Endothelial cell of umbilical vein (primary cell): Measurements from ENCODE around the gene TRPV6.

ENCODE experiments used
- CTCF ChIP-seq, 2 donors: IDR thresholded peaks; 1 replicate in 1 of 2; 2 replicates in 1 of 2; pipeline ENCODE4 v1.5.1; 2011; ENCODE audit warnings: low read length in 2 of 2, mild to moderate bottlenecking in 2 of 2, moderate library complexity in 2 of 2, control low read depth in 1 of 2, inconsistent platforms in 1 of 2, low read depth in 1 of 2; ENCODE audit not compliant: insufficient read depth in 1 of 2; ENCODE audit errors: extremely low read depth in 1 of 2
- EZH2 ChIP-seq: IDR thresholded peaks from 2 replicates; pipeline ENCODE4 v1.6.1; 2012; ENCODE audit warnings: borderline replicate concordance, low read depth, mild to moderate bottlenecking, moderate library complexity, low read length, inconsistent platforms; ENCODE audit not compliant: severe bottlenecking
- JUN ChIP-seq: IDR thresholded peaks from 2 replicates; pipeline ENCODE4 v1.6.1; 2011; ENCODE audit warnings: borderline replicate concordance, low read depth; ENCODE audit not compliant: insufficient read length, insufficient read depth
- MAX ChIP-seq: IDR thresholded peaks from 2 replicates; pipeline ENCODE4 v1.6.1; 2011; ENCODE audit not compliant: insufficient read depth, insufficient read length
- MYC ChIP-seq: IDR thresholded peaks from one replicate; pipeline ENCODE4 v1.6.1; 2011; ENCODE audit warnings: mild to moderate bottlenecking, low read depth, low read length
- POLR2A ChIP-seq: IDR thresholded peaks from 2 replicates; pipeline ENCODE4 v1.6.1; 2012; ENCODE audit warnings: low read depth, mild to moderate bottlenecking, control low read depth, low read length
- POLR2AphosphoS5 ChIP-seq: IDR thresholded peaks from 2 replicates; pipeline ENCODE4 v1.6.1; 2012; ENCODE audit warnings: low read depth, mild to moderate bottlenecking, control low read depth, low read length, moderate library complexity; ENCODE audit not compliant: insufficient read depth

- TF ChIP-seq CTCF (IDR thresholded peaks at IDR 0.05; ENCODE audit: extremely low read depth in 1 of 2, insufficient read depth in 1 of 2, low read depth in 1 of 2, low read length in 2 of 2) (no peak), MAX (no peak), POLR2A (no peak), POLR2AphosphoS5 (no peak), MYC (no peak), EZH2 (no peak), JUN (no peak)
Observed at GRCh38 chr7:142873871-142874270, 11.7 kb downstream of the TRPV6 start.
